Upper lobe of right lung (tissue), 1 donor: Measurements from ENCODE around the gene ADGRL3. TPM values are rescaled to one million over a fixed set of nuclear protein-coding genes. Genes with fewer than 3 reads are reported as not detected.

Experiments used
- ATAC-seq: fragments of 200-7000 bp; cut with Tn5 transposase; one replicate; pipeline ENCODE4 v1.9.1; 2020; ENCODE audit warnings: mild to moderate bottlenecking, moderate library complexity
- DNase-seq: peaks from one replicate; pipeline ENCODE4 v3.0.0-alpha.2; 2020
- H3K27ac ChIP-seq: fragments of 200-600 bp; one replicate; pipeline ENCODE4 v1.8.0; 2022
- H3K27me3 ChIP-seq: fragments of 200-600 bp; one replicate; pipeline ENCODE4 v1.8.0; 2022; ENCODE audit warnings: mild to moderate bottlenecking
- H3K36me3 ChIP-seq: fragments of 200-600 bp; one replicate; pipeline ENCODE4 v1.8.0; 2022
- H3K4me1 ChIP-seq: fragments of 200-600 bp; one replicate; pipeline ENCODE4 v1.8.0; 2022
- H3K4me3 ChIP-seq: fragments of 200-600 bp; one replicate; pipeline ENCODE4 v1.8.0; 2022; ENCODE audit warnings: mild to moderate bottlenecking
- H3K9me3 ChIP-seq: fragments of 200-600 bp; one replicate; pipeline ENCODE4 v1.8.0; 2022
- CTCF ChIP-seq: fragments of 200-600 bp; IDR thresholded peaks from one replicate; pipeline ENCODE4 v1.8.0; 2022; ENCODE audit warnings: antibody characterized with exemption
- intact Hi-C: fragments of 100-400 bp; cut with DNase I; formaldehyde crosslinking; loops from one replicate; pipeline ENCODE4 v1.11.0; 2022
- total RNA-seq: library from RNA; stranded (reverse); fragmentation: NEBNext Ultra II Directional; extraction: Animal tissue kit (Norgen Biotek cat#: 25700); gene quantifications from one replicate; pipeline ENCODE4 v1.2.1, GENCODE V29; 2021
- donor health status: DM: no; HTN: yes; CAD: no; lungs with severe emphysema.

Gene ADGRL3
- total RNA-seq, 1 donor from 2014 or later = 4.0 TPM

- Histone ChIP-seq H3K27me3 (no peaks in the 10 kb centered on the region), H3K9me3 (no peaks in the 10 kb centered on the region), H3K27ac (no peak overlapping the region), H3K4me1 (no peaks in the 10 kb centered on the region), H3K36me3 (no peaks in the 10 kb centered on the region), H3K4me3 (no peak overlapping the region)
- TF ChIP-seq CTCF = no peak
- no peak for DNase-seq
- no peak for ATAC-seq
- intact Hi-C loops = no loop called here
These were observed 516.3 kb downstream of the ADGRL3 start for GRCh38 chr4:61716426-61716825.

GRCh38 chr4:61723492-61723891, 523.4 kb downstream of the ADGRL3 start:
- ATAC-seq = no peak
- no peak for TF ChIP-seq CTCF
- H3K27ac ChIP-seq = no peak overlapping the region
- no peaks in the 10 kb centered on the region for H3K4me1 ChIP-seq
- intact Hi-C loops = no loop called here
- no peaks in the 10 kb centered on the region for H3K36me3 ChIP-seq
- H3K27me3 ChIP-seq = no peaks in the 10 kb centered on the region
- no peak for DNase-seq
- no peak overlapping the region for H3K4me3 ChIP-seq
- H3K9me3 ChIP-seq = no peaks in the 10 kb centered on the region

- Histone ChIP-seq H3K27ac (no peak overlapping the region), H3K9me3 (no peaks in the 10 kb centered on the region), H3K36me3 (no peaks in the 10 kb centered on the region), H3K4me3 (no peak overlapping the region), H3K4me1 (no peaks in the 10 kb centered on the region), H3K27me3 (no peaks in the 10 kb centered on the region)
- intact Hi-C loops = no loop called here
- no peak for TF ChIP-seq CTCF
- DNase-seq (no peak), ATAC-seq (no peak)
These were observed 527.2 kb downstream of the ADGRL3 start for GRCh38 chr4:61727286-61727685.

GRCh38 chr4:61734409-61734808, 534.3 kb downstream of the ADGRL3 start:
- Histone ChIP-seq H3K4me1 (no peaks in the 10 kb centered on the region), H3K4me3 (no peak overlapping the region), H3K27me3 (no peaks in the 10 kb centered on the region), H3K36me3 (no peaks in the 10 kb centered on the region), H3K27ac (no peak overlapping the region), H3K9me3 (no peaks in the 10 kb centered on the region)
- TF ChIP-seq CTCF = no peak
- intact Hi-C loops = no loop called here
- ATAC-seq (no peak), DNase-seq (no peak)

- no peaks in the 10 kb centered on the region for H3K9me3 ChIP-seq
- no peaks in the 10 kb centered on the region for H3K27me3 ChIP-seq
- TF ChIP-seq CTCF = no peak
- no peak overlapping the region for H3K4me3 ChIP-seq
- no peaks in the 10 kb centered on the region for H3K4me1 ChIP-seq
- no peak overlapping the region for H3K27ac ChIP-seq
- no peaks in the 10 kb centered on the region for H3K36me3 ChIP-seq
- intact Hi-C loops = no loop called here
- ATAC-seq = no peak
- DNase-seq = no peak
These were observed 539.8 kb downstream of the ADGRL3 start for GRCh38 chr4:61739887-61740286.

GRCh38 chr4:61740886-61741285, 540.8 kb downstream of the ADGRL3 start:
- ATAC-seq (no peak), DNase-seq (no peak)
- H3K4me3 ChIP-seq = no peak overlapping the region
- no peaks in the 10 kb centered on the region for H3K36me3 ChIP-seq
- H3K9me3 ChIP-seq = no peaks in the 10 kb centered on the region
- intact Hi-C loops = no loop called here
- no peaks in the 10 kb centered on the region for H3K4me1 ChIP-seq
- H3K27ac ChIP-seq = no peak overlapping the region
- no peak for TF ChIP-seq CTCF
- no peaks in the 10 kb centered on the region for H3K27me3 ChIP-seq
